ENCODE data around the gene TBL1Y.

TBL1Y gene

GRCh38 chrY:7085606-7086005 is 175.1 kb downstream of the TBL1Y start:
- DNase-seq (ENCODE audit: low read depth): no peak

- no peak for DNase-seq (ENCODE audit: low read depth)
Observed at GRCh38 chrY:7092836-7093235, 182.3 kb downstream of the TBL1Y start.

GRCh38 chrY:7094365-7094764 is 183.9 kb downstream of the TBL1Y start:
- DNase-seq (ENCODE audit: low read depth): no peak

GRCh38 chrY:7097021-7097420 is 186.5 kb downstream of the TBL1Y start:
- DNase-seq (ENCODE audit: low read depth): no peak

GRCh38 chrY:7099742-7100141 is 189.2 kb downstream of the TBL1Y start:
- no peak for DNase-seq (ENCODE audit: low read depth)

GRCh38 chrY:7102680-7103079 is 192.2 kb downstream of the TBL1Y start:
- no peak for DNase-seq (ENCODE audit: low read depth)

GRCh38 chrY:7107179-7107578 is 196.7 kb downstream of the TBL1Y start:
- no peak for DNase-seq (ENCODE audit: low read depth)

GRCh38 chrY:7110086-7110485 is 199.6 kb downstream of the TBL1Y start:
- no peak for DNase-seq (ENCODE audit: low read depth)

GRCh38 chrY:7115871-7116270 is 205.4 kb downstream of the TBL1Y start:
- DNase-seq (ENCODE audit: low read depth): no peak

GRCh38 chrY:7122202-7122601 is 211.7 kb downstream of the TBL1Y start:
- DNase-seq (ENCODE audit: low read depth): no peak

GRCh38 chrY:7125136-7126056 is 214.9 kb downstream of the TBL1Y start:
- no peak for DNase-seq (ENCODE audit: low read depth)

- no peak for DNase-seq (ENCODE audit: low read depth)
Observed at GRCh38 chrY:7128211-7128610, 217.7 kb downstream of the TBL1Y start.
